GM03348 (cell line): ENCODE data around the gene PADI1.

ENCODE experiments used
- DNase-seq: peaks from one replicate; pipeline ENCODE4 v3.0.0; 2012; ENCODE audit warnings: low spot score

Gene PADI1

DNA sequence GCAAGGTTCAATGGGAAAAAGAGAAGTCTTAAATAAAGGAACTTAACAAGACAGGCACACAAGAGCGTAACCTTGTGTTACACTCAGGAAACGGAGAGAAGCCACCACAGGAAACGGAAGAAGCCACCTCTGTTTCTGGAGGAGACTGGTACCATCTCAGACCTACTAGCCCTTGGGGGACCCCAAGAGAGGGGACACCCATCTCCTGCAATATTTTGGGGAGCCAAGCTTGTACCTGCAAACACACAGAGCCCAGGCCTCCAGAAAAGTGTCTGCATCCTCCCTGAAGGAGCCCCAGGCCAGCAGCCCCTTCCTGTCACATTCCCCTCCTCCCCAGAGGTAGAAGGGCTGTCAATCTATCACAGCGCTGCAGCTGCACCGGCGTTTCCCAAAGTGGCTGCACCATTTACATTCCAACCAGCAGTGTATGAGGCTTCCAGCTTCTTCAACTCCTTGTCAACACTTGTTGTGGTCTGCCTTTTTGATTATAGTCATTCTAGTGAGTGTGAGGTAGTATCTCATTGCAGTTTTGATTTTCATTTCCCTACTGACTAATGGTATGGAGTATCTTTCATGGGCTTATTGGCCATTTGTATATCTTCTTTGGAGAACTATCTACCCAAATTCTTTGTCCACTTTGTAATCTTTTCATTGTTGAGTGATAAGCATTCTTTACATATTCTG, 23.0 kb upstream of the PADI1 start:
- no peak for DNase-seq

DNA sequence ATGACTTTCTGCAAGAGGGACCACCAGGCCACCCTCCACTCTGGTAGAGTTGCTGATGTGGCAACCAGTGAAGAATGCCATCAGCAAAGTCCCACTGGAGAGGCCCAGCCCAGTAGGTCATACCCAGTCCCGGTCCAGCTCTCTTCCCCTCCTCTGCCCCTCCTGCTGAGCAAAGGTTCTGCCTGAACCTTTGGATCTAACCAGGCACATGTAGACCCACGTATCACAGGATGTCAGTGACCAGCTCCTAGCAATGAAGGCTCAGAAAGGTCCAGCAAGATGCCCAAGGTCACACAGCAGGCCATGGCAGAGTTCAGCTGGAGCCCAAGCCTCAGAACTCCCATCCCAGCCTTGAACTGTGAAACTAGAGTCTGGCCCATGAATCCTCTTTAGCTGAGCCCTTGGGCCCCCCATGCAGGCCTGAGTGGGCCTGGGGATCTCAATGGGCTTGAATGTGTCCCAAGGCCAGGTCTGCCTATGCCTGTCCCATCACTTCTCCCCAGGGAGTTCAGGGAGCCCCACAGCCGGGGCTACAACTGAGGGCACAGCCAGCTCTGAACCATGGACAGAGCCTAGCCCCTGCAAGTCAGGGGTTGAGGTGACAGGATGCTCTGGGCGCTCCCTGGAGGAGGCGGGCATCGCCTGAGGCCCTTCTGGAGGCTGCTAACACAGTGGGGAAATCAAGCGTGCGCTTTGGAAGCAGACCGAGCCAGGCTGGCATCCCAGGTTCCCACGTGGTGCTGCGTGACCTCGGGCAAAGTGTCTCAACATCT, 21.4 kb upstream of the PADI1 start:
- no peak for DNase-seq

DNA sequence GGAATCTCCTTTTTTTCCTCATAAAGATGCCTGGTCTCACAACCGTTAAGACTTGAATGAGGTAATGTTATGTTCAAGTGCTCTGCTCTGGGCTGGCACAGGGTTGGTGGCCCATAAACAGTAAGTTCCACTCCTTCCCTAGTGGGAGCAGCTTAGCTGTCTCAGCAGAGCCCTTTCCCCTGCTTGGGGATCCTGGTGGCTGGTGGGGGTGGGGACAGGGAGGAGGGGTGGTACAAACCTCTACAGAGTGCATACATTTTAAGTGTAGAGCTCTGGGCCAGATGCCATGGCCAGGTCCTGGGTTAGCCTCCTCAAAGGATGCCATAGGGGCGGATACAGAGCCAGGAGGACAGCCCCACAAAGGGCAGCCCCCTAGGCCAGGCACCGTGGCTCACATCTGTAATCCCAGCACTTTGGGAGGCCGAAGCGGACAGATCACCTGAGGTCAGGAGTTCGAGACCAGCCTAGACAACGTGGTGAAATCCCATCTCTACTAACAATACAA, 20.7 kb upstream of the PADI1 start:
- no peak for DNase-seq

DNA sequence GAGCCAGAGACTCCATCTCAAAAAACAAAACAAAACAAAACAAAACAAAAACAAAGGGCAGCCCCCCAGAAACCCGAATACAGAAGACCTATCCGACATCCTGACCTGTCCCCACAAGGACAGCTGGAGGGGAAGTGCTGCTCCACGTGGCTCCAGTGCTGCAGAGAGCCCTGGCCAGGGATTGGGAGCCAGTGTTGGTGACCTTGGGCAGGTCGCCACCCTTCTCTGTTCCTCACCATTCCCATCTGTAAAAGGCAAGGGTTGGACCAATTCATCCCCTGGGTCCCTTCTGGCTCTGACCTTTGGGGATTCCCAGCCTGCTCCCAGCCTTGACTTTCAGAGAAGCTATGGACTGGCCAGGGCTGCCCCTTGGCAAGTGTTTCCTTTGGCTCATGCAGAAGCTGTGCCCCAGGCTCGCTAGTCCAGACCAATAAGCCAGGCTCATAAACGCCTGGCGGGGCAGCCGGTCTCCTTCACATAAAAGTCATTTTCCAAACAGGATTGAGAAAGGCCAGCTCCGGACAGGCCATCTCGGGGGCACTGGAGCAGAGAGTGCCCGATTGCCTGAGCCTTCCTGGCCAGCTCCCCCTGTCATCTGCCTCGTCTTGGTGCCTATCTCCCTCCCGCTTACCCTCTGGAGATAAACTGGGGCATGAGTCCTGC, 20.0 kb upstream of the PADI1 start:
- DNase-seq = no peak

GRCh38 chr1:17185485-17185860, 19.5 kb upstream of the PADI1 start:
- DNase-seq = no peak

DNA sequence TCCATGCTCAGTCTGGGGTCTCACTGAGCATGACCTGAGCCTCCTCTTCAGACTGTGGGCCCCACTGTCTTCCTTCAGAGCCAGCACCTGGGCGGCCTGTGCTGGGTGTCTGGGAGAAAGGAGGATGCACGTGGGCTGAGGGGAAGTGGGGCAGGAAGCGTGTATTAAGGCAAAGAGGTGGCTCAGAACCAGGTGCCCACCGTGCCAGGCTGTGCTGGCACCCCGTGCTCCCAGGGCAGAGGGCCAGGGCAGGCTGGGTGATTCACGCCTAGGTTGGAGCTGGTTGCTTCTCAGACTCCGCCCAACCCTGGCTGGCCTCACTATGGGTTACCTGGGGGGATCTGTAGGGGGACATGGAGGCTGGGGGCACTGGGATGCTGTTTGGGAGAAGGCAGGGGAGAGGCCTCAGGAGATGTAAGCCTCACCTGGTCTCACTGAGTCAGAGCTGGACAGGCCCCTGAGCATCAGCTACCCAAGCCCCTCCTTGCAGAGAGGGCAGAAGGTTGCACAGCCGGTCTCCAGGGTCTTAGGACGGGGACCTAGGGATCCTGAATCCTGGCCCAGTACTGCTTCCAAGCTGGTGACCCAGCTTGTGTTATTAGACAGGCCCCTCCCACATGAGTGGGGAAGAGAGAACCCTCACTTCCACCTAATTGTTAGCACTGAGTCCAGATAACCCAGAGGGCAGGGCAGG, 18.6 kb upstream of the PADI1 start:
- DNase-seq = no peak

DNA sequence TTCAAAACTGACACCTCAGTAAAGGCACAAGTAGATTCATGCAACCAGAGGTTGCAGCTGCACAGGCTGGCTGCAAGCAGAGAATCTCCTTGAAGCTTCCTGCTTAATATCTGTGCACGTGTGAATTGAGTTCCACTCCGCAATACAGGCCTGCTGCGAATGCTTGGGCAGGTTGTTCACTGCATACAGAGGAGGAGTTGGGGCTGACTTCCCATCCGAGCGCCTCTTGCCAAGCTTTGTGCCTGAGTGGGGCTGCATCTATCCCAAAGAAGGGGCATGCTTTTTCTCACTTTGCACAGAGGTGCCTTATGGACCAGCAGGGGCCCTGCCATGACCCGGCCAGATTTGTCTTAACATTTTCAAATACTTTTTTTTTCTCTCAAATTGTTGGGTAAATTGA, 17.9 kb upstream of the PADI1 start:
- DNase-seq = no peak

GRCh38 chr1:17188217-17188616, 16.7 kb upstream of the PADI1 start:
- no peak for DNase-seq

- no peak for DNase-seq
Observed at GRCh38 chr1:17188889-17189631, 15.9 kb upstream of the PADI1 start.

GRCh38 chr1:17189632-17189990, 15.3 kb upstream of the PADI1 start:
- peak; percentile 39 for DNase-seq

- DNase-seq = peak; percentile 95
Observed at GRCh38 chr1:17190010-17190995, 14.6 kb upstream of the PADI1 start.

DNA sequence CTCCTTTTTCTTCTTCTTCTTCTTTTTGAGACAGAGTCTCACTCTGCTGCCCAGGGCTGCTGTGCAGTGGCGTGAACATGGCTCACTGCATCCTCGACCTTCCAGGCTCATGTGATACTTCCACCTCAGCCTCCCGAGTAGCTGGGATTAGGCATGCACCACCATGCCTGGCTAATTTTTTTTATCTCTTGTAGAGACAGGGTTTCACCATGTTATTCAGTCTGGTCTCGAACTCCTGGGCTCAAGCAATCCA, 13.0 kb upstream of the PADI1 start:
- no peak for DNase-seq

DNA sequence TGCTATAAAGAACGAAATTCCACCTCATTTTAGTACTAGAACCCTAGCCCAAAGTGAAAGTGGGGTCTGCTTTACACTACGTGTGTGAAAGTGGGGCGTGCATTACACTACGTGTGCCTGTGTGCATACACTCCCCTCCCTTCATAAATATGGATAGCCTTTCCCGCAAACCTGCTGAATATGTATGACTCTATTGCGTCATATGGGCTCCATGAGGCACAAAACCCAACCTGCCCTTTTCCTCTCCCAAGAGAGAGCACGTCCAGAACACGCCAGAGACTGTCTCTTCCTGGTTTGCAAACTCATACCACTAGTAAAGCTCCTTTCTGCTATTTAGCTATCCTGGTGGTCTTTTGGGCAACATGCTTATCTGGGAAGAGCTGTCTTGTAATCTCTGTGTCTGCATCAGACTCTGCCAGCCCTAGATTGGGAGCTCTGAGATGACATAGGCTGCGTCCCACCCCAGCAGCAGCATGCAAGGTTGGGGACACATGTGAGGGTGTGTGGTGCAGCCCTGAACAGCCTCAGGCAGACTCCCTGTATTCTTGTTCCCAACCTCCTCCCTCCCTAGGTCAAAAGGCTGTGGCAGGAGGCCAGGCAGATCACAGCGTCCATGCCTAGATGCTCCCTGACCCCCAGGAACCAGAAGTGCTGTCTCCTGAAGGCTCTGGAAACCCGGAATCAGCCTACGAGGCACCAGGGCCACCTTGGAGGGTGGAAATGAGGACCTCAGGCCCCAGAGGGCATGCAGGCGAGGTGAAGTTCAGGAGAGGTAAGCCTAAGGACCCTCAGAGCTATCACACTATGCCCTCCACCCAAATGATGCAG, 12.3 kb upstream of the PADI1 start:
- no peak for DNase-seq

DNA sequence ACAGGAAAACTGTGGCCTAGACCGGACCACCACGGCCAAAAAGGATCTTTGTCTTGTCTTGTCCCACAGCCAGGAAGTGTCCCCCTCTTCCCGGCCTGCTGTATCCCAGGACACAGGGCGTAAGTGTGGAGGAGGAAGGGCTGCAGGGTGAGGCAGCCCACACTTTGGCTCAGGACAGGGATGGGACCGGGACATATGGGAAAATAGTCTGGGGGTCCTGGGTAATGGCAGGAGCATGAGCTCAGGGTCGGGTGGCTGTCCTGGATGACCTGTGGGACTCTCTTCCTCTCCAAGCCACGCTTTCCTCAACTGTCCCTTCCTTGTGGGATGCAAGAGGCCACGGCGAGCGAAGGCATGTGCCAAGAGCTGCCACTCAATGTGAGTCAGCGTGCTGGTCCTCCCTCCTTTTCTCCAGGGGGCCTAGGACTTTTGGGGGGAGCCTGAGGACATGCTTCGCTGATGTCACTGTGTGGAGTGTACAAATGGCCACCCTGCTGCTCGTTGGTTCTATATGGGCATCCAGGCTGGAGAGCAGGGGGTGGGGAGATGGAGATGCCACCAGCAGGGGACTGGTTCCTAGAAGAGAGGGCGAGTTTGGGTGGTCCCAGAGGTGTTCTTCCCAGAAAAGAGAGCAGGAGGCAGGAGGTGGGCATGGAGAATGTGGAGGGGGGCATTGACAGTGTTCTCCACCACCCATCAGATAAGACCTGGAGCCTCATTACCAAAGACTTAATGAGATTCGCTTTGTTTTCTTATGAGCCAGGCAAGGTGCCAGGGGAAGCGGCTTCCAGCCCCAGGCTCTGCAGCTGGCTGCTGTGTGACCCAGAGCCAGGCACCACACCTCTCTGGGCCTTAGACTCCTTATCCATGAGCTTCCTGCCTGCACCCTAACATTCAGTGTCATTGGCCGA, 11.5 kb upstream of the PADI1 start:
- no peak for DNase-seq

GRCh38 chr1:17194133-17194475, 10.8 kb upstream of the PADI1 start:
- DNase-seq = no peak

- no peak for DNase-seq
Observed at GRCh38 chr1:17194615-17195528, 10.1 kb upstream of the PADI1 start.

GRCh38 chr1:17195731-17196130, 9.2 kb upstream of the PADI1 start:
- DNase-seq = no peak
